Mucosa of descending colon (tissue), 3 donors: ENCODE measurements around the gene TEAD1. TPM values are rescaled to one million over a fixed set of nuclear protein-coding genes. Genes with fewer than 3 reads are reported as not detected.

Experiments
- ATAC-seq: fragments of 200-7000 bp; cut with Tn5 transposase; one replicate; pipeline ENCODE4 v1.9.1; 2020; ENCODE audit warnings: mild to moderate bottlenecking, moderate library complexity
- DNase-seq, 3 donors: peaks; one replicate each; pipeline ENCODE4 v3.0.0-alpha.2; 2020
- H3K36me3 ChIP-seq: fragments of 200-600 bp; one replicate; pipeline ENCODE4 v1.8.0; 2021; ENCODE audit warnings: low read depth, mild to moderate bottlenecking
- H3K4me1 ChIP-seq: fragments of 200-600 bp; one replicate; pipeline ENCODE4 v1.8.0; 2021; ENCODE audit warnings: low read depth, mild to moderate bottlenecking
- H3K4me3 ChIP-seq: fragments of 200-600 bp; one replicate; pipeline ENCODE4 v1.8.0; 2021; ENCODE audit warnings: mild to moderate bottlenecking
- H3K9me3 ChIP-seq: fragments of 200-600 bp; one replicate; pipeline ENCODE4 v1.8.0; 2021; ENCODE audit warnings: mild to moderate bottlenecking
- intact Hi-C, 2 donors: fragments of 100-400 bp; cut with DNase I in 1 of 2; cut with micrococcal nuclease in 1 of 2; formaldehyde crosslinking; loops; one replicate each; pipeline versions ENCODE4 v1.11.0 to v1.11.1; 2022; cut with DNase I, micrococcal nuclease
- total RNA-seq, 3 donors: library from RNA; stranded (reverse); fragmentation: NEBNext Ultra II Directional in 2 of 3; extraction: Animal tissue kit (Norgen Biotek cat#: 25700) in 2 of 3; gene quantifications; one replicate each; pipeline versions ENCODE4 v1.2.1 to v1.2.4, GENCODE V29; 2021 to 2023
- TF ChIP-seq, protein P1 (sequence below): fragments of 200-600 bp; IDR thresholded peaks from one replicate; pipeline ENCODE4 v1.8.0; 2022; ENCODE audit warnings: antibody characterized with exemption, mild to moderate bottlenecking
- donor health status: DM: no; HTN: no; CAD: no; lungs with moderate emphysema.
- donor health status: DM: no; HTN: no; CAD: no.
- donor health status: DM: no; HTN: yes; CAD: no.

The TEAD1 gene
- total RNA-seq, 3 donors from 2014 or later: 33.2 to 196 (median 41.1) TPM

DNA sequence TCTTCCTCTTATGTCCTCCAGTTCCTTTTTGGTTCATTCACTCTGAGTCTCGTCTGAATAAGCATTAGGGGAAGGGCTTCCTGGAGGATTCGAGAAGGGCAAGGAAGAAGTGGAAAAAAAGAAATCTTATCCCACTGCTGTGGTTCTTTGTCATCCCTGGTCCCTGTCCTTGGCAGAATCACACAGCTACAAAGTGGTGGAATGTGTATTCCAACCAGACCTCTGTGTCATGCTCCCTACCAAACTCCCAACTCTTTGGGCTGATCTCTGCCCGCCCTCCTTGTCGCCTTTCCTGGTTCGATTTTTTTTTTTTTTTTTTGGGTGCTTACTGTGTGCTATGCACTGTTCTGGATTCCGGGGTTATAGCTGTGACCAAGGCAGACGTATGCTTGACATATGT, 61.0 kb downstream of the TEAD1 start:
- TF ChIP-seq, protein P1, sequence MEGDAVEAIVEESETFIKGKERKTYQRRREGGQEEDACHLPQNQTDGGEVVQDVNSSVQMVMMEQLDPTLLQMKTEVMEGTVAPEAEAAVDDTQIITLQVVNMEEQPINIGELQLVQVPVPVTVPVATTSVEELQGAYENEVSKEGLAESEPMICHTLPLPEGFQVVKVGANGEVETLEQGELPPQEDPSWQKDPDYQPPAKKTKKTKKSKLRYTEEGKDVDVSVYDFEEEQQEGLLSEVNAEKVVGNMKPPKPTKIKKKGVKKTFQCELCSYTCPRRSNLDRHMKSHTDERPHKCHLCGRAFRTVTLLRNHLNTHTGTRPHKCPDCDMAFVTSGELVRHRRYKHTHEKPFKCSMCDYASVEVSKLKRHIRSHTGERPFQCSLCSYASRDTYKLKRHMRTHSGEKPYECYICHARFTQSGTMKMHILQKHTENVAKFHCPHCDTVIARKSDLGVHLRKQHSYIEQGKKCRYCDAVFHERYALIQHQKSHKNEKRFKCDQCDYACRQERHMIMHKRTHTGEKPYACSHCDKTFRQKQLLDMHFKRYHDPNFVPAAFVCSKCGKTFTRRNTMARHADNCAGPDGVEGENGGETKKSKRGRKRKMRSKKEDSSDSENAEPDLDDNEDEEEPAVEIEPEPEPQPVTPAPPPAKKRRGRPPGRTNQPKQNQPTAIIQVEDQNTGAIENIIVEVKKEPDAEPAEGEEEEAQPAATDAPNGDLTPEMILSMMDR: no peak
- DNase-seq: no peak
- no peak for ATAC-seq
- intact Hi-C loops: no loop called here
- Histone ChIP-seq H3K4me1 (no peaks in the 10 kb centered on the region), H3K9me3 (no peaks in the 10 kb centered on the region), H3K36me3 (no peaks in the 10 kb centered on the region), H3K4me3 (no peak overlapping the region)

DNA sequence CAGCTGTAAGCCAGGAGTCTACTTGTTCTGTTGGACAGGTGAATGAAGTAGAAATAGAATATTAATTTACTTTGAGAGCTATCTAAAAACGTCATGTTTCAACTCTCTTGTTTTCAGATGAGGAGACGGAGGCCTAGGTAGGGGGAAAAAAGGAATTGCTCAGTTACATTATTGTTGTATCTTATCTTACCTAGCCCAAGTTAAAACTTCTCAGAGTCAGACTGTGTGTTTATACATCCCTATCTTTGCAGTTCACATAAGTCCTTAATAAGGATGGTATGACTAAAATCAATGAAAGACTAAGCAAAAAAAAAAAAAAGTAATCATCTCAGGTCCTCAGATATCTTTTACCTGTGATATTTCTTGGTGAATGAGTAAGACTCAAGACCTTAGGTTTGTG, 62.8 kb downstream of the TEAD1 start:
- ATAC-seq (no peak), DNase-seq (no peak)
- Histone ChIP-seq H3K4me3 (no peak overlapping the region), H3K9me3 (no peaks in the 10 kb centered on the region), H3K4me1 (no peaks in the 10 kb centered on the region), H3K36me3 (no peaks in the 10 kb centered on the region)
- TF ChIP-seq, protein P1: no peak
- intact Hi-C loops: no loop called here

DNA sequence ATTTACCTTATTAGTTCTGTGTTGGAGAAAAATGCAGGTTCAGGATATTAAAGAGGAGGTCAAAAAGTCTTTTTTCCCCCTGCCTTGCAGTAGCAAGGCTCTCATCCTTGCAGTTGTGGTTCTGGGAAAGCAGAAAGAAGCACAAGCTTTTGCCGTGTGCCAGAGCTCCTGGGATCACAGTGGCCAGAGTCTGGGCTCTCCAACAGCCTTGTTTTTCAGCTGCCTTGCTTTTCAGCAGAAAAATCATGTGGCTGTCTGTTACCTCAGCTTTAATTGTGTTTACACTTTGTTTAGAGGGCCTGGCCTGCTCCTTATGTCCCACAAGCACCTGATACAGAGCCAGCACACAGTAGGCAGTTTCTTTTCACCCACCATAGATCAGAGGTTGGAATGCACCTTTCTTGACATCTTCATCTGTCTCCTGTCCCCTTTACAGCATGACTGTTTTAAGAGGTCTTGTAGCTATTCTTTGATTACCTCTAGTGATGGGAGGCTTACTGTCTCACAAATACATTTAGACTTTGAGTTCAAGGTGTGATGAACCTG, 67.5 kb downstream of the TEAD1 start:
- DNase-seq (no peak), ATAC-seq (no peak)
- Histone ChIP-seq H3K36me3 (no peaks in the 10 kb centered on the region), H3K4me3 (no peak overlapping the region), H3K4me1 (no peaks in the 10 kb centered on the region), H3K9me3 (no peaks in the 10 kb centered on the region)
- TF ChIP-seq, protein P1: no peak
- intact Hi-C loops: no loop called here

DNA sequence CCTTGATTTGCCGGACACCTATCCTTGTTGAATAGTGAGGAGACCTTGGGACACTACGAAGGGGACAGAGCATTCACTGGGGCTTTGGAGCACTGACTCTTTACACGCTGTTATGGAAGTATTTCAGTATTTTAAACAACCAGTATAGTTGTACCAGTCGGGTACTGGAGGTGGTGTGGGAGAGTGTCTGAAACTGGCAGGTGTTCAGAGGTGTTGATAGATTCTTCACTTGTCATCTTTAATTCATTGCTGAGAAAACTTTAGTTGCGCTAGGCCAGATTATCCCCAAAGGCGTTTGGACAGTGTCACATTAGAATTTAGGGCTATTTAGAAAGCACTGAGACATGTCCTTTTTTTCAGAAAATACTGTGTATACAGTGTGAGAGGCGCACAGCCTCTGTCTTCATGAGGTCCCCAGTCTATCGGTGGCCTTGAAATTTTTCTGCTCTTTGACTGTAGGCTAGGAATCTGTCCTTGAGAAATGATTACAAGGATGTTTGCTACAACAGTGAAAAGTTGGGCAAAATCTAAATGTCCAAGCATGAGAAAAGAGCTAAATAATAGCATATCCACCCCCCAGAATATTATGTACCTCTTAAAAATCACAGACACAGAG, 69.7 kb downstream of the TEAD1 start:
- DNase-seq (no peak), ATAC-seq (no peak)
- Histone ChIP-seq H3K4me3 (no peak overlapping the region), H3K36me3 (no peaks in the 10 kb centered on the region), H3K4me1 (no peaks in the 10 kb centered on the region), H3K9me3 (no peaks in the 10 kb centered on the region)
- TF ChIP-seq, protein P1: no peak
- intact Hi-C loops: no loop called here

DNA sequence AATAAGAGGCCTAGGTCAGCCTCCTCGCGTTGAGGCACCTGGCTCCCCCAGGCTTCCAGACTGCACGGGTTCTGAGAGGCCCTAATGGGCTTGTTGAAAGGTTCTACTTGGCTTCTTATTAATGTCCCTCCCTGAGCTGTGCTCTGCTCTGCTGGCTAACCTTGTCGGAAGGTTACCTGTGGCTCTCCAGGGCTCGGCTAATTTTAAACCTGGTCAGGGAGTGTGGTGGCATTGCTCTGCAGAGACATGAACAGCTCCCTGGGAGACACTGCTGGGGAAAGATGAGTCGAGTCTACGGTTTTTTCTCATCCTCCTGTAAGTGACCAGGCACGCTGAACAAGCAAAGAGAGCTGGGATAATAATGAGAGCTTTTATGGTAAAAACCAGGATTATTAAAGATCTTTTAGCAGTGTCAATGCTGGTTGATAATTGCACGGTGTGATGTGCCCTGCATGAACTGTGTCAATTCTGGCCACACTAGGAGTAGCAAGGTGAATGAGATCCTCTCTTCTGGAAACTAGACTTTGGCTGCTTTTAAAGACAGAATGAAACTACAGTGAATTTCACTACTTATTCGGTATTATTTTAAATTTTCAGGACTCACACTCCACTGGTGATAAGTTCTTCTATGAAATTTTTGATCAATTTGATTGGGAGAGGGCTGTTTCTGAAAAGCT, 70.7 kb downstream of the TEAD1 start:
- no peaks in the 10 kb centered on the region for H3K4me1 ChIP-seq
- no peaks in the 10 kb centered on the region for H3K36me3 ChIP-seq
- DNase-seq (no peak), ATAC-seq (no peak)
- H3K4me3 ChIP-seq: no peak overlapping the region
- TF ChIP-seq, protein P1: no peak
- intact Hi-C loops: no loop called here
- H3K9me3 ChIP-seq: no peaks in the 10 kb centered on the region
